ENCODE measurements around the gene THRB. TPM values are rescaled to one million over a fixed set of nuclear protein-coding genes. Genes with fewer than 3 reads are reported as not detected.

The THRB gene
- total and polyA plus RNA-seq, 11 donors, result 4.8 to 28.5 (median 21.0) TPM

- TF ChIP-seq CTCF (IDR thresholded peaks at IDR 0.05) (no peak), POLR2A (IDR thresholded peaks at IDR 0.05) (no peak)
- Histone ChIP-seq H3K36me3 (peaks cover 0 to 3% (median 0%) of the 10 kb centered on the region in 9 donors), H3K27ac (peak overlapping the region in 2 of 12 donors; percentile 40 to 69), H3K27me3 (no peaks in the 10 kb centered on the region), H3K4me1 (peaks cover 0 to 18% (median 4%) of the 10 kb centered on the region in 12 donors), H3K9me3 (no peaks in the 10 kb centered on the region), H3K4me3 (no peak overlapping the region)
- 40 to 53% (median 44%) methylated on average over 3 of the region's 3 CpGs for WGBS, 4 donors
- peak; percentile 8 to 53 (median 34) for ATAC-seq
- intact Hi-C loops (cut with DNase I), result no loop called here
- DNase-seq, result no peak
These were observed 53.7 kb downstream of the THRB start for GRCh38 chr3:24440760-24441464.

DNA sequence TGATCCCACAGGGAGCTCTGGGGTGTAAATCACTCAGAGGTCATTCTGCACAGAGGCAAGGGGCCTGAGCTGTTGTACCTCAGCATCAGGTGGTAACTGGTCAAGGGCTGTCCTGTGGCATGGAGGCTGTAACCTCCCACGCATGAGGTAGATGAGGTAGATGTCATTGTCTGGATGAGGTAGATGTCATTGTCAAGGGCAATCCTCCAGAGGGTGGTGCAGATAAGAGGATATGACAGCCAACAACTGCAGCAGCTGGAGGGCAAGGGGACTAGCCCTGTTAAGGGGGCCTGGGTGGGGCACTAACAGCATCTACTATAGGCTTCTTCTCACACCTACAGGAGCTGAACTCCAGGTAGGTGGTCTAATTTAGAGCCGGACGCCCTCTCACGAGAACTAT is 55.6 kb downstream of the THRB start:
- DNase-seq (no peak), ATAC-seq (peak in 1 of 4 donors; percentile 26)
- Histone ChIP-seq H3K36me3 (peaks cover 0 to 3% (median 0%) of the 10 kb centered on the region in 9 donors), H3K9me3 (no peaks in the 10 kb centered on the region), H3K27me3 (no peaks in the 10 kb centered on the region), H3K27ac (no peak overlapping the region), H3K4me1 (peaks cover 0 to 34% (median 8%) of the 10 kb centered on the region in 12 donors), H3K4me3 (no peak overlapping the region)
- intact Hi-C loops (cut with DNase I), result loop anchor here in 1 of 10 donors (5.0 kb wide), 1 partner anchor 53 kb away; the partner anchor contains the start of gene THRB
- no peak for TF ChIP-seq POLR2A (IDR thresholded peaks at IDR 0.05)
- no peak for TF ChIP-seq CTCF (IDR thresholded peaks at IDR 0.05)
- 71 to 100% (median 88%) methylated on average over 3 to 4 of the region's 4 CpGs for WGBS, 4 donors

DNA sequence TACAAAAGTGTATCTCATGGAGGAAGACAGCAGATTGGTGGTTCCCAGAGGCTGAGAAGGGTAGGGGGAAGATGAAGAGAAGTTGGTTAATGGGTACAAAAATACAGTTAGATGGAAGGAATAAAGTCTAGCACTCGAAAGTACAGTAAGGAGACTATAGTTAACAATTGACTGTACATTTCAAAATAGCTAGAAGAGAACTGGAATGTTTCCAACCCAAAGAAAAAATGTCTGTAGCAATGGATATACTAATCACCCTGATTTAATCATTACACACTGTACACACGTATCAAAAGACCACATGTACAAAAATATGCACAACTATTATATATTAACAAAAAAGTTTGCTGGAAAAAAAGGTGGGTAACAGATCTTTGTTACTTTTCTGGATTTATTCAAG is 57.3 kb downstream of the THRB start:
- intact Hi-C loops (cut with DNase I), result loop anchor here in 1 of 10 donors (5.0 kb wide), 1 partner anchor 55 kb away; the partner anchor contains the start of gene THRB
- WGBS, 4 donors, result 58 to 74% (median 65%) methylated on average over 2 of the region's 2 CpGs

More for the DNA sequence above, 57.3 kb downstream of the THRB start:
- no peaks in the 10 kb centered on the region for H3K27me3 ChIP-seq
- no peaks in the 10 kb centered on the region for H3K36me3 ChIP-seq
- ATAC-seq (no peak), DNase-seq (no peak)
- H3K9me3 ChIP-seq, result no peaks in the 10 kb centered on the region
- peaks cover 0 to 41% (median 12%) of the 10 kb centered on the region in 12 donors for H3K4me1 ChIP-seq
- TF ChIP-seq POLR2A (IDR thresholded peaks at IDR 0.05), result no peak
- no peak for TF ChIP-seq CTCF (IDR thresholded peaks at IDR 0.05)
- H3K27ac ChIP-seq, result no peak overlapping the region
- no peak overlapping the region for H3K4me3 ChIP-seq

All from heart left ventricle (tissue), 16 donors.